Endometrial microvascular endothelial cells (primary cell): ENCODE measurements around the gene TM2D3. TPM values are rescaled to one million over a fixed set of nuclear protein-coding genes. Genes with fewer than 3 reads are reported as not detected.

Experiments used
- in situ Hi-C: cut with HindIII; loops from 2 replicates; pipeline ENCODE4 v1.10.0; 2017; ENCODE audit warnings: low sequenced_read_pairs, low pct_unique_long_range_greater_than_20kb; ENCODE audit errors: inconsistent ontology term
- total RNA-seq: library from RNA; depleted of rRNA; stranded (reverse); fragments of >200 nt; gene quantifications from one replicate; pipeline ENCODE4 v1.2.3, GENCODE V29; 2015; ENCODE audit errors: inconsistent ontology term

The TM2D3 gene
- 36.9 TPM for total RNA-seq

GRCh38 chr15:101652098-101652785 is at the start of gene TM2D3:
TSS of gene TM2D3 (minus strand) at chr15:101652381. CDS start at chr15:101652361, 20 bp downstream.
- in situ Hi-C loops, result no loop called here

DNA sequence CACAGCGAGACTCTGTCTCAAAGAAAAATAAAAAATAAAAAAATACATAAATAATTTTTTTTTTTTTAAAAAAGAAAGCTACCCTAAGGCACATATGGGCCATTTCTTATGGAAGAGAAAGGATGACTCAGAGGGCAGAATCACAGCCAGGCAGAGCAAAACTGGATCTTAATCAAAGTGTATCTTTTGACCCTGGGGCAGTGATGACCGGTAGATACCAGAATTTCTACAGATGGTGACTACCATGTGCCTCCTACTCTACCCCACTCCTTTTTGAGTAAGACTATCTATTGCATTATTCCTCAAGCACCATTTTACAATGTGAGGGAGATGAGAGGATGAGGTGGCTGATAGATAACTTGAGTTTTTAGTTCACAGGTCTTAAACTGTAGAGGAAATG is 46.1 kb upstream of the TM2D3 start:
- in situ Hi-C loops, result no loop called here

DNA sequence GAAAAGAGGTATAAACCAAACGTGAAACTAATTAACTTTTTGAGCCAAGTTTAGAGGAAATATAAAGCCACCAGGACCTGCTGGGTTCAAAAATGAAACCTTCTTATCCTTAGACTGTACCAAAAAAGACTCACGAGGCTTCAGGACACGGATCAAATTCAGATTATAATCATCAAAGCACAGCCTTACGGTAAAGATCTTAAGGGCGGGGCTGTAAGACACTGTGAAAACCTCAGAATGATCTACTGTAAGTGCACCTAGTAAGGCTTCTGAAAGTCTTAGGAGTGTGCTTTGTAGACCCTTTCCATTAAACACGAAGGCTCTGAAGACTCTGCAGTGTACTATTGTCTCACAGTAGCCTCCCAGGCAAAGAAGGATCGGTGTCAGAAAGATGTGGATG is 45.3 kb upstream of the TM2D3 start:
- in situ Hi-C loops, result no loop called here

DNA sequence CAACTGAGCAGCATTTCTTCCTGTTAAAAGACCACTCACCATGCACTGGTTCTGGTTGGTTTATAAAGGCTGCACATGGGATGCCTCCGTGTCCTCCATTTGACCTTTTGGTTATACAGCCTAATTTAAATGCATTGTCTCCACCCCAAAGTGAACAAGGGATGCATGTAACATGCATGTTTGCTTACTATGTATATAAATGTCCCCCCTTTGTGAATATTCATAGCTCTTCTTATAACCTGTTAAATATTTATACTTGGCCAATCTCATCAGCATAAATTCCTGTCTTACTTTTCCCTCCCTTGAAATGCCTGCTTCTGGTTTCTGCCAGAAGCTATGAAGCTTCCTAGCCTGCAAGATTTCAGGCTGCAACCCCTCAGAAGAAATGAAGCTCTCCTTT is 44.6 kb upstream of the TM2D3 start:
- in situ Hi-C loops, result no loop called here

DNA sequence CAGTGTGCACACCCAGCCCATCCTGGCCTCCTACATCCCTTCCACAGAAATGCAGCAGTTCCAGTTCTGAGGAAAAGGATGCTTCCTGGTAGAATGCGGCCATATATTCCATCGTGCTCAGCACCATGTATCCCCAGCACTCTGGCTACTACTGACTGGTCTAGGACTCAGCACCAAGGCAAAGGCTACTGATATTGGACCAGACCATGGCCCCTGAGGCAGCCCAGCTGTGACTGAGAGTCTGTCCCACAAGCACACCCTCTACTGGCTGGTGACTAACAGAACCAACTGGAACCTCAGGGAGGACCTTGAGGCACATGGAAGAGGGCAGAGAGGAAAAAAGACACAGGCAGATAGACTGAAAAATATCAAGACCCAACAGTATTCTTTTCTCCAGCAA is 42.1 kb upstream of the TM2D3 start:
- in situ Hi-C loops, result no loop called here

DNA sequence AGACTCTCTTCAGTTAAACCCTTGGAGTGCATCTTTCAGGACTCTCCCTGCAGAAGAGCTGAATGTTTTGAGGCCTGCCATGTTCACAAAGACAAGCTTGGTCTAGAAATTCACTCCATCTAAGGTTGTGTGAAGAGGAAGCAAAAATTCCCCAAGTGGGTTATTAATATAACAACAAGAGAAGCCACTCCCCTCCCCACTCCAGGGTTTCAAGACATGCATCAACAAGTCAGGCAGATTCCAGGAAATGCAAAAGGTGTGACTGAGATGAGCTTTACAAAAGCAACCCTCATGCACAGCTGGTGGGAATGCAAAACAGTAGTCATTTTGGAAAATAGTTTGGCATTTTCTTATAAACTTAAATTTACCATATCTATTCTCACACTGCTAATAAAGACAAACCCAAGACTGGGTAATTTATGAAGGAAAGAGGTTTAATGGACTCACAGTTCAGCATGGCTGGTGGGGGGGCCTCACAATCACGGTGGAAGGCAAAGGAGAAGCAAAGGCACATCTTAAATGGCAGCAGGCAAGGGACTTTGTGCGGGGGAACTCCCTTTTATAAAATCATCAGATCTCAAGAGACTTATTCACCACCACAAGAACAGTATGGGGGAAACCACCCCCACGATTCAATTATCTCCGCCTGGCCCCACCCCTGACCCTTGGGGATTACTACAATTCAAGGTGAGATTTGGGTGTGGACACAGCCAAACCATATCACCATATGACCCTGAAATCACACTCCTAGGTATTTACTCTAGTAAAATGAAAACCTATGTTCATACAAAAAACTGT is 40.8 kb upstream of the TM2D3 start:
- in situ Hi-C loops, result no loop called here

DNA sequence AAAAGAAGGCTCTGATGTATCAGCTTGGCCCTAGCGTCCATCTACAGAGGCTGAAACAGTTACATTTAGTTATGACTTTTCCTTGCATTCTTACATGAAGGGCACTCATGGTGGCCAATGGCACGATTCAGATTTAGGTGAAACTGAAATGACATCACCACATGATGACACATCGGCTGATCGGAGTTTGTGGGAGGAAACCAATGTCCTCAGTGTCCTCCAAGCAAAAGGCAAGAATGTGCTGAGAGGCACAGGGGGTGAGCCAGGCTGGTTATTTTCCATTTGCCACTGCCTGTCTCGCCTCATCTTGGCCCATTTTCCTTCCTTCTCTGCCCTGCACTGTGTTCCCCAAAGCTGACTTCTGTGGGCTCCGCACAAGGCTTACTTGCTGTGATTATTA is 37.7 kb upstream of the TM2D3 start:
- in situ Hi-C loops, result no loop called here

DNA sequence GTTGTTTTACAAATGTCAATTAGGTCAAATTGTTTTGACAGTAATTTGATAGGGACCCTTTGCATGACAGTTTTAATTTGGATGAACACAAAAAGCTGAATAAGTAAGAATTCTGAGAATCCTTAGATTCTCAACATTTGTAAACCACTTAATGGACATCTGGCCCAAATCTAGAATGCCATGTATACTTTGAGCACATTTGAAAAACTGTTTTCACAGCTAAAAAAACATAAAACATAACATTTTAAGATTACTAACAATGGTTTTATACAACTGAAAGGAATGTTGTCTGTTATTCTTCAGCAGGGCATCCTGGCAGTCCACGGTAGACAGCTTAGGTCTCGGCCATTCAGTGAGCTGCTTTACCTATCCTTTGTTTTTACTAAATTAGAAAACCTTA is 34.5 kb upstream of the TM2D3 start:
- in situ Hi-C loops, result no loop called here

DNA sequence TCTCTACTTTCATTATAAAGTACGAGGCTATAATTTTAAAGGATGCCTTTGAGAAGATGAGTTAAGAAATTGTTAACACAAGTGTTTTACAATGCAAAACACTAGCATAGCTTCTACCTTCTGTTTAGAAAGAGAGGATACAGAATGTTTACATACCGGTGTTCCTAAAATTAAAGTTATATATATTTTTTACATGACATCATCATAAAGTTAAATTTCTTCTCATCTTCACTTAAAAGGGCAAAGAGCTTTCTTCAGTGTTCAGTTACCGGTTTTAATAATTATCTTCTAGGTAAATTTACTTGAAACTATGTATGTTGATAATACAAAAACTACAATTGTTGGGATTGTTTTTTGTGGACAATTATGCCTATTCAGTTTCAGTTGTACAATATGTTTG is 32.7 kb upstream of the TM2D3 start:
- in situ Hi-C loops, result no loop called here

GRCh38 chr15:101684384-101684783 is 32.2 kb upstream of the TM2D3 start:
- in situ Hi-C loops, result no loop called here

DNA sequence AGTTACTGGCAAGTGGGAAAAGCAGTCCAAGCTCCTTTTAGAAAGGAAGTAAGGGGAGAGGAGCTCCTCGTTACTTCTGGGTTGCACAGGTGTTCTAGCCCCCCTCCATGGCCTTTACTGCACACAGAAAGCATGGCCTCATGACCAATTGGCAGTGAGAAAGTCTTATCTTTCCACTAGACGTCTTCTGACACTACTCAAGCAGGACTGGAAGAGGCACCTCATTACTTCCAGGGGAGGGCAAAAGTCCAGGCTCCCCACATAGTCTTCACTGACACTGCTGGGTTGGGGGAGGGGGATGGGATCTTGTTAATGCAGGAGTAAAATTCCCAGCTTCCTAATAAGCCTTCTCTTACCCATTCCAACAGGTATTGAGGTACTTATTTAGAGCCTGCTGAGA is 27.6 kb upstream of the TM2D3 start:
- in situ Hi-C loops, result no loop called here

GRCh38 chr15:101676921-101677329 is 24.7 kb upstream of the TM2D3 start:
- in situ Hi-C loops, result no loop called here

DNA sequence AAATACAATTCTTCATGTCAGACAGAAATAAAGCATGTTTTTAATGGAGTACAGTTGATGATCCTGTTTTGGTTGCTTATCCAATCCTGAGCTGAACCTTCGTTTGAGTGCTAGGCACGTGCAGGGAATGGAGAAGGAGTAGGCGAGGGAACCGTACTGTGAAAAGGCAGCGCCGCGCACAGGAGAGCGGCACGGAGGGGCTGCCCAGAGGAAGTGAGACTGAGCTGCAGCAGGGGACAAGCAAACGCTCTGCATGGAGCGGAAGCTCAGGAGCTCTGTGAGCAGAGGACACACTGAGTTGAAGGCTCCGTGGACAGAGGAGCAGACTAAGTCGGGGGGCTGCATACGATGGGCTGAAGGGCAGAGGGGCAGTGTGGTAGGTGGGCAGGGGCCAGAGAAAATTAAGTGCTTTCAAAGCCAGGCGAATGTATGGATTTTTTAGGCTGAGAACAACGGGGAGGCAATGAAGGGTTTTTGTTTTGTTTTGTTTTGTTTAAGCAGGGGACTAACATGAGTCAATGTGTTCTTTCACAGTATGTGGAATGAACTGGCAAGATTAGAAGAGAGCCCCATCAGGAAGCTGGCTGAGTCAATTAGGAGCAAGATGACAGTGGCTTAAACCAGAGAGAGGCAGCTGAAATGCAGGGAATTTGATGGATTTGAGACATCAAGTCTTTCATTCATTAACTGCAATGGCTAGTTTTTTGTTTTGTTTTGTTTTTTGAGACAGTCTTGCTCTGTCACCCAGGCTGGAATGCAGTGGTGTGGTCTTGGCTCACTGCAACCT is 23.8 kb upstream of the TM2D3 start:
- in situ Hi-C loops, result no loop called here

GRCh38 chr15:101675015-101675414 is 22.8 kb upstream of the TM2D3 start:
- in situ Hi-C loops, result no loop called here

DNA sequence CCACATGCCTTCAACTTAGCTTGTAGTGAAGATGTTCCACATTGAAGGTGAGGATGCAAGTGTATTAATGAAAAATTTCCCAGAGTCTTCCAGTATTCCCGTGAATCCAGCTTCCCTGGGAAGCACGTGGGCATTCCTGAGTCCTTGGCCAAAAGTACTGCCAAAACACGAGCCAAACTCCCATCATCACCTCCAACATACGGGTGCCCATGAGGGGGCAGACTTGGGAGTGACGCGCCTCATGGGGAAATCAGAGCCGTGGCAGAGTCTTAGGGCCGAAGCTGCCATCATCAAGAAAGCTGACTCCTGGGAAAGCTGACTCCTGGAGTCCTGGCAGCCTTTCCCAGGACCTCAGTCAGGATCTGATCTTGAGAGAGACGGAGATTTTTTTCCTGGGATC is 20.1 kb upstream of the TM2D3 start:
- in situ Hi-C loops, result no loop called here

- in situ Hi-C loops, result no loop called here
Observed at GRCh38 chr15:101669744-101670143, 17.6 kb upstream of the TM2D3 start.

GRCh38 chr15:101667881-101668280 is 15.7 kb upstream of the TM2D3 start:
- in situ Hi-C loops, result no loop called here

- in situ Hi-C loops, result no loop called here
Observed at GRCh38 chr15:101664303-101664913, 12.2 kb upstream of the TM2D3 start.

GRCh38 chr15:101662203-101662602 is 10.0 kb upstream of the TM2D3 start:
- in situ Hi-C loops, result no loop called here
